ENCODE data around the gene TOPBP1.
"Not testable (repeated sequence)": the region's sequence is repeated elsewhere in the genome, so short reads cannot be mapped to it uniquely, and the experiment has no call there.

The TOPBP1 gene

DNA sequence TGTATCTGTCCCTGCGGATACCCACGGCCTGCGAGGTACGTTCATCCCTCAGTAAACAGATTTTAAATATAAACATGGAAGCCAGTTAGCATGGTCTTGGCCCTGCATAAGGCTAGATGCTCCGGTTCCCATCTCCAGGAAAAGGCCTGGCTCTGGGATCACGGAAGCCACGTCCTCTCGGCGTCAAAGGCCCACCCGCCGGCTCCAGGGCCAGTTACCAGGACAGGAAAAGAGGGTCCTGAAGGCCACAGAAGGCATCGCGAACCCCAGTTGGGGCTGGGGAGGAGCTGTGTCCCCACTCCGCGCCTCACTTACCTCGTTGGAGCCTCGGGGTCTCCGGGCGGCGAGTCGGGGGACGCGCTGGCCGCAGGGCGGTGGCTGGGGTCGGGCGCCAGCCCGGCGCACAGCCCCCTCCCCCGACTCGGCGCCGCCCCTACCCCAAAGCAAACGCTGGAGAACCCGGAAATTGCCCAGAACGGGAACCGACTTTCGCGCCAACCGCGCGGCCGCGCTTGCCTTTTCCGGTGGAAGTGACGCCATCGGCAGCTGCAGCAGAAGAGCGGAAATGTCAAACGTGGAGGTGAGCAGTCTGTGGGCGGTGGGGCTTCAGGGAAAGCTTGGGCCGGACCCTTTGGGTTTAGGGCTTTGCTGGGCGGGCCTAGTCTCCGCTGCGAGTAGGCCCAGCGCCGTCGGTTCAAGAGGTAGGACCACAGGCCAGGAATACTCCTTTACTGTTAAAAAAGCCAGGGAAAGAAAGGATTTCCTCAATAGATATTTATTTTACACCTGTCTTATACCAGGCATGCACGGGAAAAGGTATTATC, at the start of gene TOPBP1:
TOPBP1 (minus strand) TSS at position 488 of the 824 bp plus-strand sequence. CDS start 814 bp downstream, outside the sequence.
- peak; percentile 66 to 75 (median 67) for DNase-seq (ENCODE audit: low read depth in 2 of 3, low spot score in 2 of 3)

DNA sequence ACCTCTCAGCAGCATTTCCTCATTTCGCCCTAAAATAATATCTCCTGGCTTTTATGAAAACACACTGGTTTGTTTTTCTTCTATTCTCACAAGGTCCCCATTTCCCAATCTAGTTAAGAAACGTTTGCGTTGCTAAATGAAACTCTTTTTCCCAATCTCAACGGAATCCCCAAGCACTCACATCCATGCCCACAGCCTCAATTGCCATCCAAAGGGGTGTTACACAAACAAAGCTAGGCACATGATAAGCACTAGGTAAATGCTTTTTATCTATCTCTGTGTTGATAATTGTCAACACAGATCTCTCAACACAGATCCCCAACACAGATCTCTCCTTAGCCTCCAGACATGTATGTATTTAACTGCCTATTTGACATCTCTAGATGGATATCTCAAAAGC, 49.3 kb upstream of the TOPBP1 start:
- no peak for DNase-seq (ENCODE audit: low read depth in 2 of 3, low spot score in 2 of 3)

DNA sequence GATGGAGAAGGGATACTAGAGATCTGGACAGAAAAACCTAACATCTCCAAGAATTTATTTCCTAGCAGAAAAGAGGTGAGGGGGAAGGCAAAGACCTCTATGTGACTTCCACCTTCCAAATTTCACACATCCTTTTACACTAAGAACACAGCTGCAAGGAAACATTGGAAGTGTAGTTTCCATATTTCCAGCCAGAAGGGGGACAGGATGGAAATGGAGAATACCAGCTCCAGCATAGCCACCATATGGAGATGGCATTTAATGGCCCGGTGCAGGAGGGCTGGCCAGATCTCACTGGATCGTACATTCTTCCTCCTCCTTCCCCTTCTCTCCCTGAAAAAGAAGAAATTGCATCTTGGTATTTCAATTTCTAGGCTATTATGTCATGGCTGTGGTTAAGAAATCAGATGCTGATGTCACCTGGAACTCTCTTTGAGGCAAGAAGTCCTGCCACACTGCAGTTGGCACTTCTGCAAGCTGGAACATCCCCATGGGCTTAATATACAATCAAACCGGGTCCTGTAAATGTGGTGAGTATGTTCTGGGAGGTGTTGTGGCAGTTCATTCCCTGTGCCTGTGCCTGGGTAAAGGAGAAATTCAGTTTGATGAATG, 47.5 kb upstream of the TOPBP1 start:
- DNase-seq (ENCODE audit: low read depth in 2 of 3, low spot score in 2 of 3) = no peak

DNA sequence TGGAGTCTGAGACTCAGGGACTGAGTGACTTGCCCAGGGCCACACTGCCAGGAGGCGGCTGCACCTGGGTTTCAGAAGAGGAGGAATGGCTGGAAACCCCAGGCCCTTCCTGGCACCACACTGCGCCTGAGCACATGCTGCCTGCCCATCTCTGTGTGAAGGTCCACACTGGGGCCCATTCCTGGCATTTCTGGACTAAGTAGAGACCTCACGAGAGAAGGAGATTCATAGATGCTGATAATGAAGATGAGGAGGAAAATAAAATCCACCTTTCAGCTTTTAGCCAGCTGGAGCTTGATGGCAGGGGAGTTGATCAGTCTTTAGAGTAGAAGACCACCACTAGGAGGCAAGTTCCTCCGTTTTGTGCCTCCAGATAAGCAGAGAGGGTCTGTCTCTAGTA, 44.3 kb upstream of the TOPBP1 start:
- DNase-seq (ENCODE audit: low read depth in 2 of 3, low spot score in 2 of 3) = no peak

DNA sequence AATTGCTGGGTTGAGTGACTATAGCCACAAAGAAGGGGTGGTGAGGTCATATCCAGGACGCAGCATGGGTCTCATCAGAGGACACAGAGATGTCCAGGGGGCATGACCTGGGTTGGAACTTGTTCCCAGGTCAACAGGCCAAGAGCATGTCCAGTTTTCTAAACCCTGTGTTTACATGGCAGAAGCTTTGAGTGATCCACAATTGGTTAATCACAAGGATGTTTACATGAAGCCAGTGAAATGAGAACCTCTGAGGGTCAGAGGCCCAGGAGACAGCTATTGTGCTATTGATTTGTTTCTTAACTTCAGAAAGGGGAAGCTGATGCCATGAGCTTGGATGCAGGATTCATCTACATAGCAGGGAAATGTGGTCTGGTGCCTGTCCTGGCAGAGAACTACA, 42.2 kb upstream of the TOPBP1 start:
- no peak for DNase-seq (ENCODE audit: low read depth in 2 of 3, low spot score in 2 of 3)

DNA sequence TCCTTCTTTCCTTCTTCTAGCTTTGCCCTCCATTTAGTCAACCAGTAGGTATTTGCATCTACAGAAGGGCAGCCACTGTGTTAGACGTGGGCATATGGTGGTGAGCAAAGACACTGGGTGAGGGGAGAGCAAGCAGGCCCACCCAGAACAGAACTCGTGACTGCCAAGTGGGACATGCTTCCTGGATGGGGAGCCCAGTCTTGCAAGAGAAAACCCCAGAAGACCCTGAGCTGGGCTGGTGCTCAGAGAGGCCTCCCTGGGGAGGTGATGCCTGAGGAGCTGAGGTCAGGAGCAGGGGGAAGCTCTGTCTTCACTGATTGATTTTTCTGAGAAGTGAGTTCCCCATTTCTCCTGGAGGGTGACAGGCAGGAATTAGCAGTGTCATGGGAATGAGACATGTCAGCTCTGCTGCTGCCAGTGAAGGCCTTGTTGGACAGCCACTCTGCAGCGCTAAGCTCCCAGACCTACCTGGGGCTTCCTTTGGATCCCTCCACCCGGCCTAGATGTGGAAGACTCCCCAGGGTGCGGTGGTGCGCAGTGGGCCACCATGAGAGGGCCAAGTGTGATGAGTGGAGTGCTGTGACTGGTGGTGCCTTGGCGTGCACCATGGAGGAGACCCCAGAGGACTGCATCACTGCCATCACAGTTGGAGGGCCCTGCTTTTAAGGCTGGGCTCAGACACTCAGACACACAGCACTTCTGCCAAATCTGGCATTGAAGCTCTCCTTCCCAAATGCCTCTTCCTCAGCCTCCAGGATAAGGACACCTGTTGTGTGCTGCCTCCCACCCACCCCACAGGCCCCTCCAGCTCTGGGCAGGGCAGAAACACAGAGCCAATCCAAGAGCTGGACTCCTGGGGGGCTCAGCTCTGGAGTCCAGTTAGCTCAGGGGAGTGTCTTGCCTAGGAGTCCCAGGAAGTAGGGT, 40.0 kb upstream of the TOPBP1 start:
- no peak for DNase-seq (ENCODE audit: low read depth in 2 of 3, low spot score in 2 of 3)

DNA sequence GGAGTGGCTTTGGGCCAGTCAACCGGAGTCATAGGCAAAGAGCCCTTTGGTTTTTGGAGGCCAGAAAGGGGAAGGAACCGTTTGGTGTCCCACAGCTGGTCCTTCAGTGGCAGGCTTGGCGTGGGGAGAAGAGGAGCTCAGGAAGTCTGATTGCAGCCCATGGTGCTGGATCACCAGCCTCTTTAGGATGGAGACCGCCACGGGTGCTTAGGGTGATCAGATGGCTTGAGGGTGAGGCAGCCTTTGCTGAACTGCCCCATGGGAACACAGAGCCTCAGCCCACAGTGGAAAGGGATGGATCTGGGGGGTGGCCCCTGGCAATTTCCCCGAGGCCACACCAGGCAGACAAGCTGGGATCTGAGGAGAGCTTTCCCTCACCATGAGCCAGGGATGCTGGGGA, 38.6 kb upstream of the TOPBP1 start:
- no peak for DNase-seq (ENCODE audit: low read depth in 2 of 3, low spot score in 2 of 3)

DNA sequence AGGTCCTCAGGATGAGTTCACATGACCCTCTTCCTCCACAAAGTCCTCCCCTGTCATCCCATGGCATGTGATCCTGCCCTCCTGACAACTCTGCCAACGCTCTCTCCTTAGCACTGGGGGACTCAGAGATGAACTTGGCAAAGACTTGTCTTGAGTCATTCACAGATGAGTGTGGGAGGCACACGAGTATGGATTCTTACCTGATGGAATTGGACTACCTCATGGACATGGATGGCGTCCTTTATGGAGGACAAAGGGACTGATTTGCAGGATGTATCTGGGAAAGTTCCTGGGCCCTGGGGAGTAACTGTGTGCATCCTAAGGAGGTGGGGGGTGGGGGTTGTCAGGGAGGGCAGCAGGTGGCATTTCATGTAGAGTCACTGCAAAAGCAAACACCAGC, 38.2 kb upstream of the TOPBP1 start:
- no peak for DNase-seq (ENCODE audit: low read depth in 2 of 3, low spot score in 2 of 3)

DNA sequence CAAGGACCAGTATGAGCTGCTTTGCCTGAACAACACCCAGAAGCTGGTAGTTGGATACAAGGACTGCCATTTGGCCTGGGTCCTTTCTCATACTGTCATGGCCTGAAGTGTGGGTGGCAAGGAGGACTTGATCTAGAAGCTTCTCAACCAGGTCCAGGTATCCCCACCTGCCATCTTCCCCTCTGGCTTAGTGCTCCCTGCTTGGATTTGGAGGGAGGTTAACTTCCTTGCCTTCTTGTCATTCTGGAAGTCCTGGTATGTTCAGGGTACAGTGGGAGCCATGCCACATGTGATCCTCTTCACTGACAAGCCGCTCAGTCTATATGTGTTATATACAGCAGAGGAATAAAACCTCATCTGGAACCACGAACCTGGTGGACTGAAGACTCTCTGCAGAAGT, 37.7 kb upstream of the TOPBP1 start:
- no peak for DNase-seq (ENCODE audit: low read depth in 2 of 3, low spot score in 2 of 3)

DNA sequence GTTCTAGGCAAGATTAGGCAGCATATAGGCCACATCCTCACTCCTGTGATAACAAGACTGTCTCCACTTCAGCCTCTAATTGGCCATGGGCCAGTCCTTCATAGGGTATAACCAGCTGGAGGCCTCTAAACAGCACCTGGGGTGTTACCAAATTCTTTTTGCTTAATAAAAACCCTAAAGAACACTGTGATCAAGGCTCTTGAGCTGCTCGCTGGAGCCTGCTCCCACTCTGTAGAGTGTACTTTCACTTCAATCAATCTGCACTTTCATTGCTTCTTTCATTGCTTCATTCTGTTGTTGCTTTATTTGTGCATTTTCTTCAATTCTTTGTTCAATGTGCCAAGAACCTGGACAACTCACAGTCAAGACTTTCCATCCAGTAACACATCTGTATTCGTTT, 36.2 kb upstream of the TOPBP1 start:
- no peak for DNase-seq (ENCODE audit: low read depth in 2 of 3, low spot score in 2 of 3)

DNA sequence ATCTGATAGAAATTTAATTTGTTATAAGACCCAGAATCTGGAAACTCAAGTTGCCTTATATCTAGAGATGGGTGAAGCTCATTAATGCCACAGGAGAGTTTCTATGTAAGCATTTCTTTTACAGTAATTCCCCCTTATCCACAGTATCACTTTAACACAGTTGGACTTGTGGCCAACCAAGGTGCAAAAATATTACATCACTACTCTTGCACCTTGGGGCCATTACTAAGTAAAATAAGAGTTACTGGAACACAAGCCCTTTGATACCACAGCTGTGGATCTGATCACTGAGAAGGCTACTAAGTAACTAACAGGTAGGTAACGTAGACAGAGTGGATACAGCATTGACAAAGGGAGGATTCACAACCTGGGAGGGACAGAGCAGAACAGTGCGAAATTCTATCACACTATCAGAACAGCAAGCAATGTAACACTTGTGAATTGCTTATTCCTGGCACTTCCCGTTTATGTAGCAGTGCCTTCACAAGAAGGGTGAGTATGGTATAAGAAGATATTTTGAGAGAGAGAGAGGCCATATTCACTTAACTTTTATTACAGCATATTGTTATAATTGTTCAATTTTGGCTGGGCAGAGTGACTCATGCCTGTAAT, 33.9 kb upstream of the TOPBP1 start:
- no peak for DNase-seq (ENCODE audit: low read depth in 2 of 3, low spot score in 2 of 3)

DNA sequence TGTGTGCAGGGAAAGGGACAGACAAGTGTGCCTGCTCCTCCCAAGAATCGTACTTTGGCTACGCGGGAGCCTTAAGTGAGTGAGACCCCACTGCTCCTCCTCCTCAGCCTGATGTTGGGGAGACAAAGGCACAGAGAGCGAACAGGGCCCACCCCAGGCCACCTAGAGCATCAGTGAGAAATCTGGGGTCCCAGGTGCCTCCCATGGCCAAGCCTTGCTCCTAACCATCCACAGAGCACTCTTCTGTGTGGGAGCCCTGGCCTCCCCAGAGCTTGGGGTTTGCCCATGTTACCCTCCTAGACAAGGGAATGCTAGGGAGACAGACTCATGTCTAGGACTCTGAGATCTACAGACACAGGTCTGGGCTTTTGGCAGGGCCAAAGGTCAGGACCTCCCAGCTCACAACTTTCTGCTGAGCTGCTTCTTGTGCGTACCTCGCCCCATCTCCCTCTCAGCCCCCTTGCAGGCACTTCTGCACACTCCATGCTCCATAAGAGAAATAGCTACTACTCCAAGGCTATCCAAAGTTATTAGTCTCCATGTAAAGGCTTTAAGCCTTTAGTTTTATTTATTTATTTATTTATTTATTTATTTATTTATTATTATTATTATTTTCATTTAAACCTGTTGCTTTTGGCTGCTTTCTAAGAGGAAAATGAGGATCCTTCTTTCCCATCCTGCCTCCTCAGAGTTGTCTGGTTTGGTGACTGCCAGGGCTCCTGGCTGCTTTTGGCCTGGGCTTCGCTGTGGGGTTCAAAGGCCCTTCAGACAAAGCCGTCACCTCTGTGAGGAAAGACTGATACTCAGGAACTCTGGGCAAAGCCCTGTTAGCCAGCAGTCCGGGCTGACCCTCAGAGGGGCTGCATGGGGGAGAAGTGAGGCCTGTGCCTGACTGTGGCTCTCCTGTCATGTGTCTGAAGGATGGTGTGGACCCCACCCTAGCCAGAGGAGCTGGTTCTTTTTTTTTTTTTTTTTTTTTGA, 32.8 kb upstream of the TOPBP1 start:
- no peak for DNase-seq (ENCODE audit: low read depth in 2 of 3, low spot score in 2 of 3)

DNA sequence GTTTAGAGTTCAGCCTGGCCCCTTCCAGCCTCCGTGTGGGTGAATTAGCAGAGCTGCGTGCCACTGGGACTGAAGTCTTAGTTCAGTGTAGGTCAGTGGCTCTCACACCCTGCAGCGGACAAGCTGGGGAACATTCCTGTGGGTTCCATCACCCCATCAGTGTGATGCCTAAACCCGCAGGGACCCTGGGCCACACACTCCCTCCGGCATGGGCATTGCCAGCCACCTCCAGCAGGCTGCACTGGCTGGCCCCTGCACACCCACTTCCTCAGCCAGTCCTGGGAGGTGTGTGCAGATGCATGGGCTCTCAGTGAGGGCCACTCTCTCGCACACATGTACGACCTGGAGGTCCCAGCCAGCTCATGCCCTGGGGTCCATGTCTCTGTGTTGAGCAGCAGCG, 32.1 kb upstream of the TOPBP1 start:
- DNase-seq (ENCODE audit: low read depth in 2 of 3, low spot score in 2 of 3) = no peak

DNA sequence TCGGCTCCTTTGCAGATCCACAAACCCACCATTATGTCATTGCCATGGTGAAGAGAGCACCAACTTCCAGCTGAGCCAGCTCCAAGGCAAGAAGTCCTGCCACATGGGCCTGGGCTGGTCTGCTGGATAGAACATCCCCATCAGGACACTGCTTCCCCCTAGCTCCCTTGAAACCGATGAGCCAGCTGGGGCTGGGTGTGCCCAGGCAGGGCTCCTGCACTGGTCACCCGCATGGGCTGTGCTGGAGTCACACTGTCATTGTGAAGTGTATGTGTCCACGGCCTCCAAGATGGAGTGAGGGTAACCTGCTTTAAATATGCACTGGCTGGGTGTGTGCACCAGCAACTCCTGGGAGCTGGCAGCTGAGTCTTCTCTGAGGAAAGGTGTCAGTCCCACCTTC, 31.0 kb upstream of the TOPBP1 start:
- DNase-seq (ENCODE audit: low read depth in 2 of 3, low spot score in 2 of 3) = no peak

DNA sequence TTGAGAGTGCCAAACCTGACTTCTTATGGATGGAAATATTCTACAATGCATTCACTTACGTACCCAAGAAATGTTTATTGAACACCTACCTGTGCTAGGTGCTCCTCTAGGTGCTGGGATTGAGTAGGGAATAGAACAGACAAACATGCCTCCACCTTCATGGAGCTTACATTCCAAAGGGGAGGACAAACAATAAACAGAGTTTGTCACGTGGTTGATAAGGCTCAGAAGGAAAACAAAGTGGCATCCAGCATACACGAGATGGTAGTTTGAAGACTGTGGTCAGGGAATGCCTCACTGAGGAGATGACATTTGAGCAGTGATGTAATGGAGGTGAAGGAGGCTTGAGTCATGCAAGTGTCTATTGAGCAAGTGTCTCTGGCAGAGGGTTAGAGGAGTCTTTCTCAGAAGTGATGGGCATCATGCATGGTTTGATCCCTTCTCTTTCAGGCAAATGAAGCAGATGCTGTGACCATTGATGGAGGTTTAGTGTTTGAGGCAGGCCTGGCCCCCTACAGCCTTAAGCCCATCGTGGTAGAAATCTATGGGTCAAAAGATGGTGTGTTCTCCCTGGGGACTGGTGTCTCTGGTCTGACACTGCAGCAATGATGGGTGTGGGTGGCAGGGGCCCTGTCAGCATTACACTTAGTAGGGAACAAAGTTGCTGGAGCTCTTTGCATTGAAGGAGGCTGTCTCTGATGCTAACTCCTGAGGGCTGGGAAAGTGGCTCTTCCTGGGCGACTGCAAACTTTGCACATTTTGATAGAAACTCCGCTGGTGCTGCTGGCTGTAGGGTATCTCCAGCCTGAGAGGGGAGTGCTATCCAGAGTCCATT, 29.7 kb upstream of the TOPBP1 start:
- DNase-seq (ENCODE audit: low read depth in 2 of 3, low spot score in 2 of 3) = no peak

DNA sequence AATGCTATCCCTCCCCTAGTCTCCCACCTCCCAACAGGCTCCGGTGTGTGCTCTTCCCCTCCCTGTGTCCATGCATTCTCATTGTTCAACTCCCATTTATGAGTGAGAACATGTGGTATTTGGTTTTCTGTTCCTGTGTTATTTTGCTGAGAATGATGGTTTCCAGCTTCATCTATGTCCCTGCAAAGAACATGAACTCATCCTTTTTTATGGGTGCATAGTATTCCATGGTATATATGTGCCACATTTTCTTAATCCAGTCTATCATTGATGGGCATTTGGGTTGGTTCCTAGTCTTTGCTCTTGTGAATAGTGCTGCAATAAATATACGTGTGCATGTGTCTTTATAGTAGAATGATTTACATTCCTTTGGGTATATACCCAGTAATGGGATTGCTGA, 16.3 kb upstream of the TOPBP1 start:
- not testable (repeated sequence) for DNase-seq (ENCODE audit: low read depth in 2 of 3, low spot score in 2 of 3)

DNA sequence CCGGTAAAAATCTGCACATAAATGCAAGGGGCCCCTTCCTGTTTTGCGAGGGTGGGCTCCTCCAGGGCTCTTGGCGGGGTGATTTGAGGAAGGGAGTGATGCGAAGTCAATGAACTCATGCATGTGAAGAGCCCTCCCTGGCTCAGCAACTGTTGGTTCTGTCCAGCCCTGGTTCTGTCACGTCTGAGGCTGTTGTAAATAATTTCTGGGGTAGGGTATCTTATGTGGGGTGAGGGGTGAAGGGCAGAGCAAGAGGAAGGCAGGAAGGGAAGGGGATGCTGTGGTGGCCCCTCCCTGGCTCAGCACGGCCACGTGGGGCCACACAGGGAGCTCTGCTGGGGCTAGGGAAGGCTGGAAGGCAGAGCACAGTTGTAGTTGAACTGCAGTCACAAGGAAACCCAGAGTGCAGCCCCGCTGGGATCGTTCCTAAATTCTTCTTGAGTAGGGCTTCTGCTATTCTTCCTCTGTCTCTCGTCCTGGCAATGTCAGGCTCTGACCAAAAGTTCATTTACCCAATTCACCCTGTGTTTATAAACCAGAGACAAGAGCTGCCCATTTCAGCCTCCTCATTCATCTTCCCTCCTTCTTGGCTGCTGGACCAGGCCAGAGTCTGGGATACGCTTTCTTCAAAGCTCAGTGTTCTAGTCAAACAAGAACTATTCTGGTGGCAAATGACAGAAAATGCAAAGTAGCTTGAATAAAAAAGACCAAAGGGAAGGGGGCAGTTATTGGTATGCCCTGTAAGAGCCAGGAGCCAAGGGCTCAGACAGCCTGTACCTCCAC, 14.8 kb upstream of the TOPBP1 start:
- no peak for DNase-seq (ENCODE audit: low read depth in 2 of 3, low spot score in 2 of 3)

DNA sequence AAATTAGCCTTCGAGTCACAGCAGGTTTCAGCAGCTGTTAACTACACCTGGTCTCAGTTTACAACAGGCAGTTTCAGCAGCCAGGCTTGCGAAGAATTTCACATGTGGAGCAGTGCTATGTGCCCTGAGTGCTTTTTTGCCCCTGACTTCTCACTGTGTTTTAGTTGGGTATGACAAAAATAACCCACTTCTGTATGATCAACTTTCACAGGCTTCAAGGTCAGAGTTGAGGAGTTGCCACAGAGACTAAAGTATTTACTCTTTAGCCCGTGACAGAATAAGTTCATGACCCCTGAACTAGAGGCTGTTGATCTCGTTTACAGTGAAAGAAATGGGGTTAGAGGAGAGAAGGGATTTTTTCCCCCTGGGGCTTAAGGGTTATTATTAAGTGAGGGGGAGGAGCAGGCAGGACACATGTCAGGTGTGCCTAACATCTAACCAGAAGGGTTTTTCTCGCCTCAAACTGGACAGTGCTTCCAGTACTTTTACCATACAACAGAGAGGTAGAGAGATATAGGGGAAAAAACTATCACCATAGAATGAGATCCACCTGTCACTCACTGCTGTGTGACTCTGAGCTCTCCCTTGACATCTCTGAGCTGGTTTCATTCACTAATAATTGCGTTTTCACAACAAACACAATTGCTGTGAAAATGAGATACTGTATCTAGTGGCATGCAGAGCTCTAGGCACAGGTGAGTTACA, 14.0 kb upstream of the TOPBP1 start:
- DNase-seq (ENCODE audit: low read depth in 2 of 3, low spot score in 2 of 3) = no peak

Data from activated CD8-positive, alpha-beta memory T cell treated with anti-CD3 and anti-CD28 coated beads for 48 hours (primary cell).